SK-N-SH (cell line): ENCODE measurements around the gene SELENOS. TPM values are rescaled to one million over a fixed set of nuclear protein-coding genes. Genes with fewer than 3 reads are reported as not detected.
A peak's percentile ranks its signal among the peaks of the same experiment; 100 is the strongest.

Experiments
- CTCF ChIA-PET: fragments of 300-600, 350-600 bp; formaldehyde crosslinking; extraction: SDS; loops from one replicate; lab custom pipeline; 2021; lab: Yijun Ruan, JAX
- POLR2A ChIA-PET: fragments of 350-600 bp; sonication (Branson Sonifier 250); formaldehyde crosslinking; extraction: SDS; loops from one replicate; lab custom pipeline; 2020; ENCODE audit warnings: antibody characterized with exemption, inconsistent platforms; lab: Yijun Ruan, JAX
- DNase-seq: peaks from one replicate; pipeline ENCODE4 v3.0.0; 2012
- H2AFZ ChIP-seq: fragments of 200-600 bp; sonication (generic); 2 replicates; pipeline ENCODE4 v1.8.1; 2016; ENCODE audit warnings: antibody characterized with exemption, mild to moderate bottlenecking, low read depth
- H3F3A ChIP-seq: fragments of 200-600 bp; sonication (generic); replicated peaks from 2 replicates; pipeline ENCODE3; 2016; ENCODE audit warnings: antibody characterized with exemption, mild to moderate bottlenecking; ENCODE audit not compliant: insufficient read depth
- H3K27ac ChIP-seq, 2 experiments: fragments of 200-500 bp in 1 of 2; fragments of 200-600 bp in 1 of 2; sonication (Bioruptor generic) in 1 of 2; sonication (generic), shearing (Covaris generic) in 1 of 2; 2 replicates each; pipeline versions ENCODE4 v1.5.1 to v1.6.1; 2014 to 2016; ENCODE audit warnings: low read depth in 2 of 2, inconsistent platforms in 1 of 2, low read length in 1 of 2, mild to moderate bottlenecking in 1 of 2, mixed read lengths in 1 of 2
- H3K27me3 ChIP-seq: fragments of 200-600 bp; sonication (generic), shearing (Covaris generic); 2 replicates; pipeline ENCODE4 v1.6.1; 2016; ENCODE audit warnings: mixed run types; ENCODE audit not compliant: insufficient read depth
- H3K36me3 ChIP-seq, 2 experiments: fragments of 200-500 bp in 1 of 2; fragments of 200-600 bp in 1 of 2; sonication (Bioruptor generic) in 1 of 2; sonication (generic) in 1 of 2; replicated peaks in 1 of 2; 2 replicates each; pipeline versions ENCODE3 to v1.5.1; 2014 to 2016; ENCODE audit warnings: low read length in 1 of 2, mild to moderate bottlenecking in 1 of 2; ENCODE audit not compliant: insufficient read depth in 2 of 2, control insufficient read depth in 1 of 2
- H3K4me1 ChIP-seq, 2 experiments: fragments of 200-500 bp in 1 of 2; fragments of 200-600 bp in 1 of 2; sonication (Bioruptor generic) in 1 of 2; sonication (generic), shearing (Covaris generic) in 1 of 2; 2 replicates each; pipeline versions ENCODE4 v1.5.1 to v1.6.1; 2014 to 2016; ENCODE audit warnings: low read depth in 1 of 2, low read length in 1 of 2, mixed run types in 1 of 2; ENCODE audit not compliant: insufficient read depth in 2 of 2, control insufficient read depth in 1 of 2
- H3K4me2 ChIP-seq: fragments of 200-600 bp; sonication (generic), shearing (Covaris generic); 2 replicates; pipeline ENCODE4 v1.6.1; 2017; ENCODE audit warnings: mixed run types
- H3K4me3 ChIP-seq, 2 experiments: fragments of 200-500 bp in 1 of 2; fragments of 200-600 bp in 1 of 2; sonication (Bioruptor generic) in 1 of 2; sonication (generic), shearing (Covaris generic) in 1 of 2; 2 replicates each; pipeline versions ENCODE4 v1.5.1 to v1.8.1; 2014 to 2016; ENCODE audit warnings: low read depth in 2 of 2, inconsistent platforms in 1 of 2, low read length in 1 of 2, mild to moderate bottlenecking in 1 of 2, mixed read lengths in 1 of 2, moderate library complexity in 1 of 2
- H3K79me2 ChIP-seq: fragments of 200-600 bp; sonication (generic); 2 replicates; pipeline ENCODE4 v1.8.1; 2017; ENCODE audit warnings: mild to moderate bottlenecking; ENCODE audit not compliant: insufficient read depth
- H3K9ac ChIP-seq: fragments of 200-600 bp; sonication (generic); 2 replicates; pipeline ENCODE4 v1.6.1; 2017; ENCODE audit warnings: mixed run types
- H3K9me2 ChIP-seq: fragments of 200-600 bp; sonication (generic); 2 replicates; pipeline ENCODE4 v1.6.1; 2017; ENCODE audit warnings: mixed run types
- H3K9me3 ChIP-seq: fragments of 200-600 bp; sonication (generic); 2 replicates; pipeline ENCODE4 v1.6.1; 2017; ENCODE audit warnings: mixed run types, mild to moderate bottlenecking, moderate library complexity
- H4K20me1 ChIP-seq: fragments of 200-600 bp; sonication (generic); 2 replicates; pipeline ENCODE4 v1.6.1; 2017; ENCODE audit warnings: mild to moderate bottlenecking, mixed run types; ENCODE audit not compliant: insufficient read depth
- CHD2 ChIP-seq: fragments of 150-350 bp; IDR thresholded peaks from 2 replicates; pipeline ENCODE4 v1.6.1; 2018; ENCODE audit warnings: low read length; ENCODE audit not compliant: partially characterized antibody
- CTCF ChIP-seq: fragments of 200-600 bp; sonication (generic); IDR thresholded peaks from 2 replicates; pipeline ENCODE4 v1.6.1; 2017; ENCODE audit warnings: antibody characterized with exemption, mild to moderate bottlenecking, moderate library complexity
- EP300 ChIP-seq, 2 experiments: IDR thresholded peaks; 2 replicates each; pipeline versions ENCODE4 v1.4.0 to v1.6.1; 2012; ENCODE audit warnings: borderline replicate concordance in 1 of 2, low read depth in 1 of 2, low read length in 1 of 2
- EZH2phosphoT487 ChIP-seq: fragments of 200-600 bp; sonication (generic); IDR thresholded peaks from 2 replicates; pipeline ENCODE4 v1.6.1; 2017; ENCODE audit warnings: low read depth, mixed run types, mild to moderate bottlenecking, antibody characterized with exemption, moderate library complexity, borderline replicate concordance
- GABPA ChIP-seq: IDR thresholded peaks from 2 replicates; pipeline ENCODE4 v1.4.0; 2012; ENCODE audit warnings: low read depth, mild to moderate bottlenecking
- IRF3 ChIP-seq: fragments of 150-350 bp; IDR thresholded peaks from 2 replicates; pipeline ENCODE4 v1.6.1; 2016; ENCODE audit warnings: mild to moderate bottlenecking, low read depth, low read length
- JUND ChIP-seq: IDR thresholded peaks from 2 replicates; pipeline ENCODE4 v1.4.0; 2012
- MAX ChIP-seq: IDR thresholded peaks from 2 replicates; pipeline ENCODE4 v1.4.0; 2012; ENCODE audit warnings: low read depth
- MEF2A ChIP-seq: IDR thresholded peaks from 2 replicates; pipeline ENCODE4 v1.4.0; 2012; ENCODE audit warnings: low read depth, borderline replicate concordance
- MXI1 ChIP-seq: IDR thresholded peaks from 2 replicates; pipeline ENCODE4 v1.6.1; 2012; ENCODE audit warnings: mild to moderate bottlenecking, low read depth, low read length, improper control_type of control experiment
- NFIC ChIP-seq: IDR thresholded peaks from 2 replicates; pipeline ENCODE4 v1.4.0; 2012; ENCODE audit warnings: borderline replicate concordance
- POLR2AphosphoS5 ChIP-seq: IDR thresholded peaks from 2 replicates; pipeline ENCODE4 v1.6.1; 2012; ENCODE audit warnings: low read depth, low read length
- RAD21 ChIP-seq: IDR thresholded peaks from 2 replicates; pipeline ENCODE4 v1.6.1; 2012; ENCODE audit warnings: mild to moderate bottlenecking, low read length
- RFX5 ChIP-seq: IDR thresholded peaks from 2 replicates; pipeline ENCODE4 v1.6.1; 2012; ENCODE audit warnings: mild to moderate bottlenecking, improper control_type of control experiment, low read length
- RXRA ChIP-seq: IDR thresholded peaks from 2 replicates; pipeline ENCODE4 v1.4.0; 2012; ENCODE audit warnings: low read depth, mild to moderate bottlenecking, borderline replicate concordance
- SIN3A ChIP-seq: IDR thresholded peaks from 2 replicates; pipeline ENCODE4 v1.6.1; 2012; ENCODE audit warnings: low read depth, mild to moderate bottlenecking, low read length, moderate library complexity, borderline replicate concordance
- USF1 ChIP-seq: IDR thresholded peaks from 2 replicates; pipeline ENCODE4 v1.4.0; 2012; ENCODE audit warnings: low read depth, borderline replicate concordance
- USF2 ChIP-seq: fragments of 150-350 bp; IDR thresholded peaks from 2 replicates; pipeline ENCODE4 v1.6.1; 2017; ENCODE audit warnings: antibody characterized with exemption, low read length, low read depth, borderline replicate concordance
- YY1 ChIP-seq: IDR thresholded peaks from 2 replicates; pipeline ENCODE4 v1.4.0; 2012; ENCODE audit warnings: low read depth, mild to moderate bottlenecking
- ZBTB33 ChIP-seq: IDR thresholded peaks from 2 replicates; pipeline ENCODE4 v1.4.0; 2012; ENCODE audit warnings: low read depth, borderline replicate concordance
- WGBS: methylation state at CpG from one replicate; pipeline ENCODE4 v1.1.6; 2017; ENCODE audit warnings: low lambda C conversion rate; 5-methylcytosine and 5-hydroxymethylcytosine counted together
- polyA plus RNA-seq, 3 experiments: library from polyadenylated mRNA; depleted of rRNA; stranded (reverse); fragments of >200 nt; gene quantifications; 2 replicates each; pipeline ENCODE4 v1.2.3, GENCODE V29; 2012

The SELENOS gene
- polyA plus RNA-seq, 1 of the 3 experiments (the other 2 are of a cell fraction) = 101 TPM

- TF ChIP-seq ZBTB33 (no peak), IRF3 (no peak), EZH2phosphoT487 (no peak)
These were observed 40.0 kb downstream of the SELENOS start (continued) for GRCh38 chr15:101237251-101237650.

- H3K4me1 ChIP-seq = peaks cover 0 to 6% of the 10 kb centered on the region in 2 experiments; a peak in 1 of 4 replicates
- no peak for TF ChIP-seq MXI1
- no peak for TF ChIP-seq GABPA
- TF ChIP-seq SIN3A = no peak
- TF ChIP-seq NFIC = no peak
- TF ChIP-seq CTCF = no peak
- no peak for TF ChIP-seq MEF2A
- TF ChIP-seq USF2 = no peak
- no peak for TF ChIP-seq YY1
- no peak for TF ChIP-seq EZH2phosphoT487
- no peak for TF ChIP-seq MAX
- TF ChIP-seq JUND = no peak
- TF ChIP-seq CHD2 = no peak
- no peak for TF ChIP-seq RAD21
- no peak for TF ChIP-seq POLR2AphosphoS5
- no peak for TF ChIP-seq EP300 (IDR thresholded peaks at IDR 0.05; ENCODE audit: borderline replicate concordance in 1 of 2, low read depth in 1 of 2, low read length in 1 of 2)
- TF ChIP-seq RFX5 = no peak
- no peak for TF ChIP-seq IRF3
- no peak for TF ChIP-seq RXRA
- no peak for TF ChIP-seq USF1
- peak overlapping the region in 1 of 2 experiments; percentile 31; a peak in 1 of 4 replicates for H3K27ac ChIP-seq
- ChIA-PET CTCF (interaction anchor here (1.1 kb wide), 1 partner anchor 16 kb away, joined by 4 read pairs; no protein-coding TSS in a partner anchor), POLR2A (no interaction called here)
- H3K36me3 ChIP-seq = peaks cover 32 to 35% of the 10 kb centered on the region in 2 experiments
- H3K4me3 ChIP-seq = no peak overlapping the region
- 0 out of 2 replicates have a peak, but pooled peaks cover 3% of the 10 kb centered on the region for H3K9me2 ChIP-seq
- H3K79me2 ChIP-seq = peaks cover 100% of the 10 kb centered on the region
- H3K4me2 ChIP-seq = no peak overlapping the region
- no peak overlapping the region for H2AFZ ChIP-seq
- H3K9me3 ChIP-seq = no peaks in the 10 kb centered on the region
- peaks cover 60% of the 10 kb centered on the region for H4K20me1 ChIP-seq
- no peak for DNase-seq
- no peaks in the 10 kb centered on the region for H3K27me3 ChIP-seq
- 97% methylated on average over 5 of the region's 5 CpGs for WGBS
- H3F3A ChIP-seq = no peaks in the 10 kb centered on the region
- no peak overlapping the region for H3K9ac ChIP-seq
These were observed 43.5 kb downstream of the SELENOS start for GRCh38 chr15:101233651-101234280.
